ENCODE measurements around the gene PGAP3. TPM values are rescaled to one million over a fixed set of nuclear protein-coding genes. Genes with fewer than 3 reads are reported as not detected.
A peak's percentile ranks its signal among the peaks of the same experiment; 100 is the strongest.

Gene PGAP3
- total RNA-seq, 4 donors from 2014 or later: 19.9 to 82.6 (median 46.2) TPM

- Histone ChIP-seq H3K27ac (peak overlapping the region; percentile 90 to 93 (median 91)), H3K4me3 (no peak overlapping the region), H3K4me1 (peaks cover 31 to 87% (median 64%) of the 10 kb centered on the region in 4 donors), H3K27me3 (peaks cover 4% of the 10 kb centered on the region), H3K9me3 (no peaks in the 10 kb centered on the region), H3K36me3 (no peaks in the 10 kb centered on the region)
- TF ChIP-seq CTCF (IDR thresholded peaks at IDR 0.05) (peak; percentile 72 to 88 (median 79)), EP300 (IDR thresholded peaks at IDR 0.05; ENCODE audit: low read depth) (no peak)
- DNase-seq: peak; percentile 16
- in situ Hi-C loops (cut with MboI; ENCODE audit: low pct_ligation_motif_present in 1 of 4, low pct_unique_long_range_greater_than_20kb in 1 of 4, low sequenced_read_pairs in 3 of 4) (loop anchor here in 1 of 4 donors (25.0 kb wide), 1 partner anchor 103 kb away; the partner anchor contains the start of genes GRB7 and MIEN1), intact Hi-C loops (cut with DNase I; ENCODE audit: low total_unique reads) (loop anchor here (10.0 kb wide), 1 partner anchor 120 kb away; no protein-coding TSS in a partner anchor)
- WGBS, 2 donors (ENCODE audit: low coverage in 1 of 2): 31% methylated on average over 2 of the region's 2 CpGs; no CpG with 5 or more reads in 1 of the 2 donors
These were observed 53.4 kb downstream of the PGAP3 start for GRCh38 chr17:39634384-39634871.

- intact Hi-C loops (cut with DNase I; ENCODE audit: low total_unique reads) (loop anchor here (10.0 kb wide), 1 partner anchor 121 kb away; no protein-coding TSS in a partner anchor), in situ Hi-C loops (cut with MboI; ENCODE audit: low pct_ligation_motif_present in 1 of 4, low pct_unique_long_range_greater_than_20kb in 1 of 4, low sequenced_read_pairs in 3 of 4) (loop anchor here in 1 of 4 donors (25.0 kb wide), 1 partner anchor 104 kb away; the partner anchor contains the start of genes GRB7 and MIEN1)
- H3K9me3 ChIP-seq: no peaks in the 10 kb centered on the region
- peak overlapping the region; percentile 90 to 93 (median 91) for H3K27ac ChIP-seq
- peak overlapping the region in 1 of 4 donors; percentile 12 for H3K4me3 ChIP-seq
- 50 to 51% methylated on average over 1 to 8 of the region's 8 CpGs for WGBS, 2 donors (ENCODE audit: low coverage in 1 of 2)
- TF ChIP-seq EP300 (IDR thresholded peaks at IDR 0.05; ENCODE audit: low read depth) (no peak), POLR2A (IDR thresholded peaks at IDR 0.05) (no peak), CTCF (IDR thresholded peaks at IDR 0.05) (no peak), POLR2AphosphoS5 (IDR thresholded peaks at IDR 0.05) (no peak)
- H3K27me3 ChIP-seq: peaks cover 10% of the 10 kb centered on the region
- peaks cover 31 to 79% (median 62%) of the 10 kb centered on the region in 4 donors for H3K4me1 ChIP-seq
- DNase-seq: no peak
- H3K36me3 ChIP-seq: no peaks in the 10 kb centered on the region
These were observed 54.2 kb downstream of the PGAP3 start for GRCh38 chr17:39633570-39634183.

- Histone ChIP-seq H3K36me3 (no peaks in the 10 kb centered on the region), H3K27me3 (peaks cover 21% of the 10 kb centered on the region), H3K9me3 (no peaks in the 10 kb centered on the region), H3K27ac (peak overlapping the region; percentile 90 to 93 (median 91)), H3K4me3 (peak overlapping the region in 2 of 4 donors; percentile 22), H3K4me1 (peaks cover 20 to 69% (median 53%) of the 10 kb centered on the region in 4 donors)
- intact Hi-C loops (cut with DNase I; ENCODE audit: low total_unique reads): loop anchor here (10.0 kb wide), 1 partner anchor 122 kb away; no protein-coding TSS in a partner anchor
- TF ChIP-seq EP300 (IDR thresholded peaks at IDR 0.05; ENCODE audit: low read depth): peak; percentile 81
- TF ChIP-seq POLR2A (IDR thresholded peaks at IDR 0.05): peak; percentile 78
- TF ChIP-seq CTCF (IDR thresholded peaks at IDR 0.05): no peak
- peak; percentile 26 to 84 (median 73) for TF ChIP-seq POLR2AphosphoS5 (IDR thresholded peaks at IDR 0.05)
- WGBS, 2 donors (ENCODE audit: low coverage in 1 of 2): 30% methylated on average over 13 of the region's 13 CpGs; no CpG with 5 or more reads in 1 of the 2 donors
- peak; percentile 93 for DNase-seq
- in situ Hi-C loops (cut with MboI; ENCODE audit: low pct_ligation_motif_present in 1 of 4, low pct_unique_long_range_greater_than_20kb in 1 of 4, low sequenced_read_pairs in 3 of 4): loop anchor here in 1 of 4 donors (25.0 kb wide), 1 partner anchor 105 kb away; the partner anchor contains the start of genes GRB7 and MIEN1
These were observed 55.5 kb downstream of the PGAP3 start for GRCh38 chr17:39632153-39632941.

Measured in transverse colon (tissue), 4 donors.